AG04449 (cell line): ENCODE measurements around the gene LONP2.
A peak's percentile ranks its signal among the peaks of the same experiment; 100 is the strongest.

Experiments used
- CTCF ChIA-PET: fragments of 350-600 bp; formaldehyde crosslinking; extraction: SDS; loops from one replicate; lab custom pipeline; 2021; ENCODE audit warnings: antibody characterized with exemption; lab: Yijun Ruan, JAX
- POLR2A ChIA-PET: fragments of 400-600, 350-600 bp; formaldehyde crosslinking; extraction: SDS; loops from one replicate; lab custom pipeline; 2020; ENCODE audit warnings: antibody characterized with exemption, inconsistent platforms; lab: Yijun Ruan, JAX
- DNase-seq: peaks from one replicate; pipeline ENCODE4 v3.0.0-alpha.2; 2010; ENCODE audit warnings: low read depth, low spot score
- H3K4me3 ChIP-seq: 2 replicates; pipeline ENCODE4 v1.5.1; 2011; ENCODE audit warnings: low read depth, mild to moderate bottlenecking, control low read depth, low read length
- CTCF ChIP-seq: IDR thresholded peaks from one replicate; pipeline ENCODE4 v1.5.1; 2011; ENCODE audit warnings: mild to moderate bottlenecking, moderate library complexity, low read length, control low read depth, inconsistent platforms; ENCODE audit not compliant: insufficient read depth; ENCODE audit errors: missing control alignments

The LONP2 gene

GRCh38 chr16:48382131-48382530, 138.0 kb downstream of the LONP2 start:
- no peak for TF ChIP-seq CTCF
- CTCF ChIA-PET = no interaction called here
- POLR2A ChIA-PET = no interaction called here
- no peak overlapping the region for H3K4me3 ChIP-seq
- no peak for DNase-seq

GRCh38 chr16:48383009-48383876, 139.1 kb downstream of the LONP2 start:
- ChIA-PET POLR2A (interaction anchor here (1.5 kb wide), 1 partner anchor 17 kb away, joined by 8 read pairs; no protein-coding TSS in a partner anchor), CTCF (interaction anchor here (1.0 to 2.3 kb wide), 3 partner anchors 15 to 158 kb away, joined by 3 to 5 read pairs (median 5); no protein-coding TSS in a partner anchor)
- peak overlapping the region; percentile 76 for H3K4me3 ChIP-seq
- TF ChIP-seq CTCF = no peak
- DNase-seq = no peak

- POLR2A ChIA-PET = interaction anchor here (0.5 to 1.5 kb wide), 2 partner anchors 9 to 18 kb away, joined by 4 to 8 read pairs; no protein-coding TSS in a partner anchor
- CTCF ChIA-PET = interaction anchor here (1.0 to 2.3 kb wide), 3 partner anchors 16 to 158 kb away, joined by 3 to 5 read pairs (median 5); no protein-coding TSS in a partner anchor
These were observed 139.9 kb downstream of the LONP2 start for GRCh38 chr16:48383877-48384519.

GRCh38 chr16:48384520-48385252, 140.6 kb downstream of the LONP2 start:
- ChIA-PET CTCF (interaction anchor here (1.0 to 2.4 kb wide), 6 partner anchors 11 to 246 kb away, joined by 3 to 13 read pairs (median 5); no protein-coding TSS in a partner anchor), POLR2A (interaction anchor here (0.5 to 1.5 kb wide), 6 partner anchors 8 to 102 kb away, joined by 3 to 8 read pairs (median 3); no protein-coding TSS in a partner anchor)
- H3K4me3 ChIP-seq = peak overlapping the region; percentile 76
- no peak for TF ChIP-seq CTCF
- DNase-seq = no peak

More at GRCh38 chr16:48383877-48384519, 139.9 kb downstream of the LONP2 start:
- H3K4me3 ChIP-seq = peak overlapping the region; percentile 76
- DNase-seq = no peak
- no peak for TF ChIP-seq CTCF

- H3K4me3 ChIP-seq = peak within 1 kb of the TSS; percentile 80
- CTCF ChIA-PET = interaction anchor here (1.0 to 2.4 kb wide), 5 partner anchors 10 to 245 kb away, joined by 3 to 13 read pairs (median 3); no protein-coding TSS in a partner anchor
- POLR2A ChIA-PET = interaction anchor here (0.6 to 1.1 kb wide), 10 partner anchors 14 to 238 kb away, joined by 3 to 5 read pairs (median 3); no protein-coding TSS in a partner anchor
- peak; percentile 33 for DNase-seq
- no peak for TF ChIP-seq CTCF
These were observed 141.4 kb downstream of the LONP2 start, which contains the start of gene SIAH1 for GRCh38 chr16:48385253-48386150. Gene SIAH1 (minus strand): TSS chr16:48385413. CDS start chr16:48362428, 22,985 bp downstream.
